HG02588 (cell line): ENCODE measurements around the gene AHRR.

ENCODE experiments used
- ATAC-seq: cut with Tn5 transposase; IDR thresholded peaks from one replicate; pipeline ENCODE4 v1.9.1; 2021; ENCODE audit warnings: mild to moderate bottlenecking, moderate library complexity; ENCODE audit not compliant: unreplicated experiment

Gene AHRR

DNA sequence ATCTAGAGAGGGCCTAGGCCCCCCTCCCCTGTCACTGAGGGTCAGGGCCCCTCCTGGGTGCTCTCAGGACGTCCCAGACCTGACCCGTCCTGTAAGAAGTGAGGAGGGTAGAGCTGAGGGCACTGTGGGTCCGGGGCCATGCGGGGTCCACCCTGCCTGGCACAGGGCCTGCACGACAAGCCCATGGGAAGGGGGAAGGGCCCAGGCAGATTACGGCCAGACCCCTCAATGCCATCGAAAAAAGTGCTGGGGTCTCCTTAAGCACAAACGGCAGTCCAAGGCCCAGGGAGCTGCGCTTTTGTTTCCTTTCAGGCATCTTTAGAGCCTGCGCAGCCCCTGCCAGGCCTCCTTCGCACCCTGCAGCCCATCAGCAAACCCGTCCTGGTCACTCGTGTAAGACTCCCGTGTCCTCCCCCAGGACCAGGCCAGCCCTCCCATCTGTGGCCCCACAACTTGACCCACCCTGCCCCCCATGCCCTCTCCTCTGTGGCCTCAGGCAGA is 117.0 kb downstream of the AHRR start:
- no peak for ATAC-seq

DNA sequence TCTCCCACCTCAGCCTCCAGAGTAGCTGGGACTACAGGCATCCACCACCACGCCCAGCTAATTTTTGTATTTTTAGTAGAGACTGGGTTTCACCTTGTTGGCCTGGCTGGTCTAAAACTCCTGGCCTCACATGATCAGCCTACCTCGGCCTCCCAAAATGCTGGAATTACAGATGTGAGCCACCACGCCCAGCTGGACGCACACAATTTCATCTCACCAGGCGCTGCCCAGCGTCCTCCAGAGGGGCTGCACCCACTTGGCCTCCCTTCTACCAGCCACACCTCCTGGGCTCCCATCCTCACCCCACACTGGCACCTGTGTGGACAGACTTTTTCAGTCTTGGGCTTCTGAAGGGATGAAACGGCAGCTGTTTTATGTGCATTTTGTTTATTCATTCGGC is 117.7 kb downstream of the AHRR start:
- no peak for ATAC-seq

DNA sequence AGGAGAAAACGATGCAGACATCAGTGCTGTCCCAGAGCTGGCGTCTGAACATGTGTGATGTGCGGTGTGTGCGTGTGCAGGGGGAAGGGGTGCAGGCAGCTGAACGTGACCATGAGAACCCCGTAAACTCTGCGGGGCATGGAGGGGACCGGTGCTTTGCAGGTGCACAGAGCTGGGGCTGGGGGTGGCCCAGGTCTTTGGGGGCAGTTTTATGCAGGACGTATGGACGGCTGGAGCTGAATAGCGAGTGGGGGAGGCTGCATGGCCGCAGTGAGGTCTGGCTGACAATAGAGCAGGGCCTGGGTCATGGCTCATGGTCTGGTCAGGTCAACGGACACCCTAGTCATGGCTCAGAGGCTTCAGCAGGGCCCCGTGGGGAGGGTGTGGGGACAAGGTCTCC is 118.1 kb downstream of the AHRR start:
- no peak for ATAC-seq

DNA sequence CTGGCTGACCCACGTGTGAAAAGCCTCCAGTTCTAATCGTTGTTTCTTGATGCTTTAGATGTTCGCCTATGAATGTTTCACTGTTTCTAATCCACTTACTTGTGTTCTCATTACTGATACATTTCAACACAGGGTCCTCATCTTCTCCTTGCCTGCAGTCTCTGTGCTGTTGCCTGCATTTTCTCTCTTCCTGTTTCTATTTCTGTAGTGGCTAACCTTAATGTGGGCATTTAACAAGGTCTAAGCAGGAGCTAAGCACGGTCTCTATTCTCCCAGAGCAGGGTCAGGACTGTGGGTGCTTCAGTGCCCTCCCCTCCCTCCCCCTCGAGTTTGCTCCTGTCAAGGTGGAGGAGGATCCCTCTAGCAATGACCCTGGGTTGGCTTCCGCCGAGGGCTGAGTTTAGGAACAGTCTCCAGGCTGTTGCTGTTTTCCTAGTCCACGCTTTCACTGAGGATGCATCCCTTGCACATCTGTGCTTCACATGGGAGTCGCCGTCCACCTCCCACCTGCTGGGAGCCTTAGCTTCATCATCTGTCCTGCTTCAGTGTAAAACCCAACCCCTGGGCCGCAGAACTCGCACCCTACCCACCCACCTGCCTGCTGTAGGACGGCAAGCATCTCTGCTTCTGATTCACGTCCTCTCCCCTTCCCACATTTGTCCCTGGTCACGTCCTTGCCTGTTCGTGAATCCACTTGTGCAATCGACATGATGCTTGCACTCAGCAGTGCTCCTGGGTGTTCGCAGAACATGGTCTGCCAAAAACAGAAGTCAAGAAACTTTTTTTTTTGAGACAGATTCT is 119.1 kb downstream of the AHRR start:
- no peak for ATAC-seq

DNA sequence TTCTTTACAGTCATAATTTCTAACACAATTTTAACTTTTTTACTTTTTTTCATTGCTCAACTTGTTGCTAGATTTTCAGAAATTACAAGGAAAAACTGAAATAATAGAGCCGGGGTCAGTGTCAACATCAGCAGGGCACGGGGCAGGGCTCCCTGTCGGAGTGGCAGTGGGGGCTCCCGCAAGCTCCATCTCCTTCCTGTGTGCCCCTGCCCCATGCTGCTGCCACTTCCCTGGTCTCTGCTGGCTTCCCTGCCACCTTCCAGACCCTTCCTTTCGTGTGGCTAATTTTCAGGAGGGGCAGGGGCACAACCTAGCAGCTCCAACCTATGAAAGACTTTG is 120.5 kb downstream of the AHRR start:
- ATAC-seq: no peak

DNA sequence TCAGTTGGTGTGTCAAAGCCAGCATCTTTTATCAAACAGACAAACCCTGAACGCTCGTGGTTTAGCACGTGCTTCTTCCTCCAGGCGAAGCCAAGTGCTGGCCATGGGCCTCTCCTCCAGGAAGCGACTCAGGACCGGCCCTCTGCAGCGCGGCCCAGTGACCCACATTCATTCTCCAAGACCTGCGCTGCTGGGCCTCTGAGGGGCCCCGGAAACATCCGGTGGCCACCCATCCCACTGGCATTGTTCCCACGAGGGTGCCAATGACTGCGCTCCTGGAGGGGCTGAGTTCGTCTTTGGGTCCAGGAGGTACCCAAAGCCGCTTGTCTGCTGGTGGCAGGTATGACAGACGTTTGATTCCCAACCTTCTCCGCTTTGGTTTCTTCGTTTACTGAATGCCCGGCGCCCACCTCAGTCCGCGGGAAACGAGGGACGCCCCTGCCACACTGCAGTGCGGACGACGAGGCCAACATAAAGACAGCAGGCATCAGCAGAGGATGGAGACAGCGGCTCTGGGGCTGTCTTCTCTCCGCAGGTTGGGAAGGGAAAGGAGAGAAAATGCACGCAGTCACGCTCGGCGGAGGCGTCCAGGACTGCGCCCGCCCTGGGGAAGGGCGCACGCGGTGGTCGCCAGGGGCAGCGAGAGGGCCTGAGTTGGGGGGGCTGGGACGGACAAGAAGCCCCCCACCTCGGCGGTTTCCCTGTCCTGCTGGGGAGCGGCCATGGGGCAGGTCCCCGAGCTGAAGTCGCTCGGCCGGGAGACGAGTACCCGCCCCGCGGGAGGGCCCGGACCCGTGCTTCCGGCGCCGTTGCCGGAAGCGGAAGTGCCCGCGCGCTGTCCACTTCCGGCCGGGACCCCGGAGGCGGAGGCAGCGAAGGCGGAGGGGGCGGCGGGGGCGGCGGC is 121.1 kb downstream of the AHRR start, which contains the start of gene EXOC3:
EXOC3 (plus strand) TSS at position 842 of the 904 bp plus-strand sequence. CDS start 3,030 bp downstream, outside the sequence.
- peak; percentile 79 for ATAC-seq

DNA sequence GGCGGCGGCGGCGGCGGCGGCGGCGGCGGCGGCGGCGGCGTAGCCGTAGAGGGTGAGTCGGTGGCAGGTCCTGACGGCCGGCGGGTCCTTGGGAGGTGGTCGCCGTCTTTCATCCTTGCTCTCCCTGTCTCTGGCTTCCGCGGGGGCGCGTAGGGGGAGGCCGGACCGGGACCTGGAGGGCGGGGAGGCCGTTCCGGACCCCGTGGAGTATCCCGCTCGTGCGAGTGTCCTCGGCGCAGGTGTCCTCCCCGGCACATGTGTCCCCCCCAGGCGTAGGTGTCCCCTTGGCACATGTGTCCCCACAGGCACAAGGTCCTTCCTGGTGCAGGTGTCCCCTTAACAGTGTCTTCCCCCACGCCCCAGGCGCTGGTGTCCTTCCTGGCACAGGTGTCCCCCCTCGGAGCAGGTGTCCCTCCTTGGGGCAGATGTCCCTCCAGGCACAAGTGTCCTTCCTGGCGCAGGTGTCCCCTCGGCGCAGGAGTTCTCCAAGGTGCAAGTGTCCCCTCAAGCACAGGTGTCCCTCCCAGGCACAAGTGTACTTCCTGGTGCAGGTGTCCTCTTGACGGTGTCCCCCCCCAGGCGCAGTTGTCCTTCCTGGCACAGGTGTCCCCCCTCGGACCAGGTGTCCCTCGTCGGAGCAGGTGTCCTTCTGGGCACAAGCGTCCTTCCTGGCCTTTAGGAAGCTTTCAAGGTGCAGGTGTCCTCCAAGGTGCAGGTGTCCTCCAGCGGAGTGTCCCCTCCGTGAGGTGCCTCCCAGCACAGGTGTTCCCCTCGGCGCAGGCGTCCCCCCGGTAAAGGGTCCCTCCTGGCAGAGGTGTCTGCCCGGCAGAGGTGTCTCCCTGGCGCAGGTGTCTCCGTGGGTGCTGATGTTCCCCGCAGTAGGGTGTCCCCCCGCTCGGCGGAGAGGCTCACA is 122.0 kb downstream of the AHRR start:
- ATAC-seq: peak; percentile 8

DNA sequence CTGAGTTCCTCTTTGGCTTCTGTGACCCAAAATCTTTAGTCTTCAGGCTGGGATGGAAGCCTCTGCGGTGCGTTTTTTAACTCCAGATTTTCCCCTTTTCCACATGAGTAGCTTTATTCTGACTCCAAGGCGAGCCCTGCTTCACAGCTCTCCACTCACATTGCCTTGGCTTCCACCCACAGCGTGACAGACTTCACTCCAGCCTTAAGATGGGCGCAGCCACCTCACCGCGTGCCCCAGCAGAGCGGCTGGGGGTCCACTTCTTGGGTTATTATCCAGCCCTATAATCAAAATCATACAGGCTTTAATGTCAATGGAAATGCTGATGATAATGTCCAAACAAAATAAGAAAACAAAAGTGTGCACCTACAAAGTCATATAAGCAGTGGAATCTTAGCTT is 122.7 kb downstream of the AHRR start:
- no peak for ATAC-seq

DNA sequence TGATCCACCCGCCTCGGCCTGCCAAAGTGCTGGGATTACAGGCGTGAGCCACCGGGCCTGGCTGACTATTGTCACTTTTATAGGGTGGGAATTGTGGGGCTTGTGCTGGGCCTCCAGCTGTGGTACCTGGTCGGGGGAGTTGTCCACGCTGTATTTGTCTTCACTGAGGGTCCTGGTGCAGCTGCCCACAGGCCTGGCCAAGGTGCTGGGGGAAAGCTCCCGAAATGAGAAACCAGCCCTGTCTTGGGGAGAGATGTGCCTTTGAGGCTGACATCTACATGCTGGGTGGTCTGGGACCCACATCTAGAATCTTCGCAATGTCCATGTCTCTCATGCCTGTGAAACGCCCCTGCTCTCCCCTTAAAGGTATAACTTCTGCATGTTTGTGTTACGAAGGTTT is 124.1 kb downstream of the AHRR start:
- ATAC-seq: no peak

DNA sequence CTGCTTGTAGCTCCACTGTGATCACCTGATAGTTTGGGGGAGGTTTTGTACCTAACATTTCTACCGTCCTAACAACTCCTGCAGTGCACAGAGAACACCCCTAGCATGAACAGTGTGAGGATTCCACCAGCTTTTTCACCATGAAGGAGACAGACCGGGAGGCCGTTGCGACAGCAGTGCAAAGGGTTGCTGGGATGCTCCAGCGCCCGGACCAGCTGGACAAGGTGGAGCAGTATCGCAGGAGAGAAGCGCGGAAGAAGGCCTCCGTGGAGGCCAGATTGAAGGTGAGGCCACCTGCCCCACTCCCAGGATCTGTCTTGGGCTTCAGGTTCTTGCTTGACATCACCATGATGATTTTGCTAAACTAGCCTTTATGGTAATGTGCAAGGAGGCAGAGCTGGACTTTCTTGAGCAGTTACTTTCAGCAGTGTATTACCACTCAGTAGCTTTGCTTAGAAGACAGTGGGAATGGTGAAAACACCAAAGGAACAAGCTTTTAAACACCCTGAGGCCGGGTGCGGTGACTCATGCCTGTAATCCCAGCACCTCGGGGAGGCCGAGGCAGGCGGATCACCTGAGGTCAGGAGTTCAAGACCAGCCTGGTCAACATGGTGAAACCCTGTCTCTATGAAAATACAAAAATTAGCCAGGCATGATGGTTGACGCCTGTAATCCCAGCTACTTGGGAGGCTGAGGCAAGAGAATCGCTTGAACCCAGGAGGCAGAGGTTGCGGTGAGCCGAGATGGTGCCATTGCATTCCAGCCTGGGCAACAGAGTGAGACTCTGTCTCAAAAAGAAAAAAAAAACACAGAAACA is 124.8 kb downstream of the AHRR start:
- no peak for ATAC-seq

DNA sequence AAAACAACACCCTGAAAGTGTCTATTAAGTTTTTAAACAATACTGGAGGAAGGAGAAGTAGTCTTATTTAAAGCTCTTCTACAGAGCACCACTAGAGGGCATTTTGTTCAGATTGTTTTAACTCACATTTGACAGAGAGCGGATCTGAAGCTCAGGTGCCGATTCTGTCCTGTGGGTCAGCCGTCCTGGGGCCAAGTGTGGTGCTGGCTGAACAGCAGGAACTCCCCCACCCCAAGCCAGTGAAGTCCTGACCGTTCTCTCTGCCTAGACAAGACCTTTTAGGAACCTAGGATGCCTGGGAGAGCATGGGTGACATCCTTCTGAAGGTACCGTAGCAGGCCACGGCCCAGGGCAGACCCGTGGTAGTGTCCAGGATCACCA is 125.4 kb downstream of the AHRR start:
- ATAC-seq: no peak

DNA sequence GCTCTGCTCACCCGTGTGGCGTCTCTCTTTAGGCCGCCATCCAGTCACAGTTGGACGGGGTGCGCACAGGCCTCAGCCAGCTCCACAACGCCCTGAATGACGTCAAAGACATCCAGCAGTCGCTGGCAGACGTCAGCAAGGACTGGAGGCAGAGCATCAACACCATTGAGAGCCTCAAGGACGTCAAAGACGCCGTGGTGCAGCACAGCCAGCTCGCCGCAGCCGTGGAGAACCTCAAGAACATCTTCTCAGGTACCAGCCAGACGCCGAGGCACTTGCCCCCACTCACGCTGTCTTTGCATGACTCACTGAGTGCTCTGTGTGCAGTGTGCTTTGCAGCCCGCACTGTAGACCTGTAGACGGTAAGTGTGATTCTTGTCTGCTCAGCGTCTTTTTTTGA is 126.0 kb downstream of the AHRR start:
- ATAC-seq: no peak

DNA sequence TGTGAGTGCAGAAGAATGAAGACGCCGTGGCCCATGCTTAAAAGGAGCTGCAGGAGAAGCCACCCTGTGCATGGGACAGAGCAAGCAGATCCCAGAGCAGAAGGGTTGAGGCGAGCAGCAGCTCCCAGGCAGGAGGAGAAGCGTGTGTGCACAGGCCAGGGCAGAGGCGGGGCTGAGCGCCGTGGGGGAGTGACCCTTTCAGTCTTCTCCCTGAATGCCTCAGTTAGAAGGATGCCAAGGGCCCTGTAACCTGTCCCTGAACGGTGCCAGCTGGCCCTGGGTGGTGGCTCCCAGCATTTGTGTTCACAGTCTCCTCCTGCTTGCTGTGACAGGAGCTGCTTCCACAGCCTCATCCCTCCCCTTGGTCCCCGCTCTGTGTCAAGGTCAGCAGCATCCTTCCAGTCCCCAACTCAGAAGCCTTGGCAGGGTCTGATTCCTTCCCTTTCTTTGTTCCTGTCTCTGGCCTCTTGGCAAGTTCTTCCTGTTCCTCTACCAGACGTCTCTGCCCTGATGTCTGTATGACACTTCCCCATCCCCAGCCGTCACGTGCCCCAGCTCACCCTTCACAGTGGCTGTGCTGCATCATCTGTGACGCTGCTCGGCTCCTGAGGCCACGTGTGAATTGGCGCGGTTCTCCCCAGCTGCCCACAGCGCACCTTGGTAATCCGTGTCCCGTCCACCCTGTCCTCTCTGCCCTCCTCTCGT is 126.7 kb downstream of the AHRR start:
- ATAC-seq: no peak

DNA sequence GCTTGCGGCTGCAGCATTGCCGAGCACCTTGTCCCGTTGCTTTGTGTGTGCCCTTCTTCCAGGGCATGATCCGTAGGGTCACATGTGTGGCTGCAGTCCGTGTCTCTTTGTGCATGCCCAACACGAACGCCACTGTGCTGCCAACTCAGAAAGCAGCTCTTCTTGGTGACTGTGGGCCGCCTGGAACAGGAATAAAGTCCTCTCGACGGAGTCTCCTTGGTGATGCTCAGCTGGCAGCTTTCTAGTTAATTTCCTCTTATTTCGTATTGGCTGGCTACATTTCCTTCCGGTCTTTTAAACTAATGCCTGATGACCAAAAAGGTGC is 127.2 kb downstream of the AHRR start:
- ATAC-seq: no peak

DNA sequence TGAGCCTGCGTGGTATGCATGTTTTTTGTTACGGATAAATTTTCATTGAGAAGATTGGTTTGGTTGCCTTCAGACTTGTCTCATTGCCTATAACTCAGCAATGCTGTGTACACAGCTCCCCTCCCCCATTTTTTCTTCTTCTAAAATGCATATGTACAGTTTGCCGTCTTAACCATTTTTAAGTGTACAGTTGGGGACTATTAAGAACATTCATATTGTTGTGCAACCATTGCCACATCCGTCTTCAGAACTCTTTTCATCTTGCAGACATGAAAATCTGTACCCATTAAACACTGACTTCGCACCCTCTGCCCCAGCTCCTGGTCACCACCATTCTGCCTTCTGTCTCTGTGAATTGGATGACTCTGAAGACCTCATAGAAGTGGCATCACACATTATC is 127.6 kb downstream of the AHRR start:
- no peak for ATAC-seq

DNA sequence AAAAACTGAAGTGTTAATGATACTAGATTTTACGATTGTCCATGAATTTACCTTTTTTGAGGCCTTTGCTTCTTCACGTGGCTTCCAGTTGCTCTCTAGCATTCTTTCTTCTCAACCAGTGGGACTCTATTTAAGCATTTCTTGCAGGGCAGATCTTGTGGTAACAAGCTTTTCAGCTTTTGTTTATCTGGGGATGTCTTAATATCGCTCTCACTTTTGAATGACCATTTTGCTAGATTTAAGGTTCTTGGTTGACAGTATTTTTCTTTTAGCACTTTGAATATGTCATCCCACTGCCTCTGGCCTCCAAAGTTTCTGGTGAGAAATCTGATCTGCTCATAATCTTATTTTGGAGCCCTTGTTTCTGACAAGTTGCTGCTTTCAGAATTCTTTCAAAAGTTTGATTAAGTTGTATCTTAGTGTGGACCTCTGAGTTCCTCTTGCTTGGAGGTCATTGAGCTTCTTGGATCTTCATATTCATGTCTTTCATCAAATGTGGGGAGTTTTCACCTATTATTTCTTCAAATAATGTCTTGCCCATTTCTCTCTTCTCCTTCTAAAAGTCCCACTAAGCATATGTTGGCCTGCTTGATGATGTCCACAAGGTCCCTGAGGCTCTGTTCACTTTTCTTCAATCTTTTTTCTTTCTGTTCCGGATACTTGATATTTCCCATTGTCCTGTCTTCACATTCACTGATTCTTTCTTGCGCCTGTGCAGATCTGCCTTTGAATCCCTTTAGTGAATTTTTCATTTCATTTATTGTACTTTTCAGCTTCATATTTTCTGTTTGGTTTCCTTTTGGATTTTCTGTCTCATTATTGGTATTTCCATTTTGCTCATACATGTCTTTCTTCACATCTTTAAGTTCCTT is 130.3 kb downstream of the AHRR start:
- no peak for ATAC-seq

DNA sequence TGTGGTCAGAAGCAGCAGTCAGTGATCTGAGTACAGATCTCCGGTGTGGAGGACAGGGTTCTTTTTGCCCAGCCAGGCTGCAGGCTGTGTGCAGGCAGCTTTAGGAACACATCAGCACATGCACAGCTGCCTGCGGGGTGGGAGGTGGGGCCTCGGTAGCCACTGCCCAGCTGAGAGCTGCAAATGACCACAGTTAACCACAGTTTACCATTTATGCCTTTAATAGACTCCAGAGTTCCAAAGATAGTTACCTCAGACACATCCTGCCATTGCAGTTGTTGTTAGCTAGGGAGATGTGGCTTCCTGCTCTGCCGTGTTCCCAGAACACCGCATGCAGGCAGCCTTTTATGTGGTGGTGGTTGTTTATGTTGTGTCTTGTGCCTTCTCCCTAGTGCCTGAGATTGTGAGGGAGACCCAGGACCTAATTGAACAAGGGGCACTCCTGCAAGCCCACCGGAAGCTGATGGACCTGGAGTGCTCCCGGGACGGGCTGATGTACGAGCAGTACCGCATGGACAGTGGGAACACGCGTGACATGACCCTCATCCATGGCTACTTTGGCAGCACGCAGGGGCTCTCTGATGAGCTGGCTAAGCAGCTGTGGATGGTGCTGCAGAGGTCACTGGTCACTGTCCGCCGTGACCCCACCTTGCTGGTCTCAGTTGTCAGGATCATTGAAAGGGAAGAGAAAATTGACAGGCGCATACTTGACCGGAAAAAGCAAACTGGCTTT is 131.6 kb downstream of the AHRR start:
- ATAC-seq: no peak
